ENCODE measurements around the gene CAMK4. TPM values are rescaled to one million over a fixed set of nuclear protein-coding genes. Genes with fewer than 3 reads are reported as not detected.

The CAMK4 gene
- total RNA-seq, result 4.7 TPM

DNA sequence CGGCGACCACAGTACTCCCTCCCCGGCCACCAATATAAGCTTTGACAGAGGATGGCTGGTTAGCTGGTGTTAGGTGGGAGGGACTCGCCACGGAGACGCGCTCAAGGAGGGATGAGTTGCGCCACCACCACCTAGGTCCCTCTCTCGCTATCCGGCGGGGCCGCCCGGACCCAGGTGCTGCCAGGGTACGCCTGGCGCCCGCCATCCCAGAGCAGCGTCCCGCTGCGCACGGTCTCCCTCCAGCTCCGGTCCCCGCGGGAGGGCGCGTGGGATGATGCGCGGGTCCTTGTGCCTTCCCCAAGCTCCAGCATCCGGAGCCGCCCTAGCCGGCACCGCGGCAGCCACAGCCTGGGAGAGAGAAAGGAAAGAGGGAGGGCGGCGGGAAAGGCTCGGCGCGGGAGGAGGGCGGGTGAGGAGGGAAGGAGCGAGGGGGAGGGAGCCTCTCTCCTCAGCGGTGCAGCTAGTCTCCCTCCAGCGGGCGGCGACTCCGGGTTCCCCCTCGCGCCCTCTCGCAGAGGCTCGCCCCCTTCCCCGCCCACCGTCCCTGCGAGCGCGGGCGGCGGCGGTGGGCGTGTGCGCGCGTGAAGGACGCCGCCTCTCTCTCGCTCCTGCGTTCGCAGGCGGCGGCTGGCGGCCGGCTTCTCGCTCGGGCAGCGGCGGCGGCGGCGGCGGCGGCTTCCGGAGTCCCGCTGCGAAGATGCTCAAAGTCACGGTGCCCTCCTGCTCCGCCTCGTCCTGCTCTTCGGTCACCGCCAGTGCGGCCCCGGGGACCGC lies at the start of gene CAMK4:
TSS of gene CAMK4 (plus strand) at position 598 of the 774 bp plus-strand sequence. CDS start at position 698, 100 bp downstream.
- H3K27ac ChIP-seq (ENCODE audit: low read depth, low read length), result no peak within 1 kb of the TSS
- H3K9ac ChIP-seq (ENCODE audit: low read depth in 1 of 3, low read length in 3 of 3), result peak within 1 kb of the TSS in 2 of 3 donors; percentile 36 to 40

DNA sequence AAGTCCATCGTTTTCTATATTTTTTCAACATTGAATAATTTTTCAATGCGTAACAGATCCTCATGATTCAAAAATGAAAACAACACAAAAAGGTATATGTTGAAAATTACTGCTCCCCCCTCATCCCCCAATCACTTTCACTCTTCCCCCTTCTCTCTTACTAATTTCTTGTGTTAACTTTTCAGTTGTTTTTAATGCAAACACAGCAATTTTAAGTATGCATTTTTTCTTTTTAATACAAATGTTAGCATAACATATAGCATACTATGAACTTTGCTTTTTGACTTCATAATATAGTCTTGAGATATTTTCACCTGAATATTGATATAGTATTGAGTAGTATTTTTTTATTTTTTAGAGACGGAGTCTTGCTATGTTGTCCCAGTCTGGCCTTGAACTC lies 41.1 kb upstream of the CAMK4 start:
- Histone ChIP-seq H3K27me3 (ENCODE audit: control insufficient read depth in 3 of 3, insufficient read depth in 3 of 3, low read length in 3 of 3) (no peaks in the 10 kb centered on the region), H3K36me3 (ENCODE audit: control insufficient read depth in 3 of 3, insufficient read depth in 3 of 3, low read length in 3 of 3) (no peaks in the 10 kb centered on the region), H3K4me3 (ENCODE audit: low read length in 3 of 3) (no peak overlapping the region), H3K9me3 (ENCODE audit: control insufficient read depth in 3 of 3, low read length in 3 of 3) (no peaks in the 10 kb centered on the region), H3K4me1 (ENCODE audit: control insufficient read depth in 3 of 3, insufficient read depth in 3 of 3, low read length in 3 of 3) (no peaks in the 10 kb centered on the region), H3K27ac (ENCODE audit: low read depth, low read length) (no peak overlapping the region), H3K9ac (ENCODE audit: low read depth in 1 of 3, low read length in 3 of 3) (no peak overlapping the region)

More for the DNA sequence above, at the start of gene CAMK4:
- Histone ChIP-seq H3K36me3 (ENCODE audit: control insufficient read depth in 3 of 3, insufficient read depth in 3 of 3, low read length in 3 of 3) (no peaks in the 10 kb centered on the region), H3K27me3 (ENCODE audit: control insufficient read depth in 3 of 3, insufficient read depth in 3 of 3, low read length in 3 of 3) (peaks cover 24 to 35% (median 28%) of the 10 kb centered on the region in 3 donors), H3K4me3 (ENCODE audit: low read length in 3 of 3) (peak within 1 kb of the TSS; percentile 44 to 65 (median 50)), H3K4me1 (ENCODE audit: control insufficient read depth in 3 of 3, insufficient read depth in 3 of 3, low read length in 3 of 3) (peaks cover 0 to 8% (median 7%) of the 10 kb centered on the region in 3 donors), H3K9me3 (ENCODE audit: control insufficient read depth in 3 of 3, low read length in 3 of 3) (peaks cover 0 to 1% (median 0%) of the 10 kb centered on the region in 3 donors)

DNA sequence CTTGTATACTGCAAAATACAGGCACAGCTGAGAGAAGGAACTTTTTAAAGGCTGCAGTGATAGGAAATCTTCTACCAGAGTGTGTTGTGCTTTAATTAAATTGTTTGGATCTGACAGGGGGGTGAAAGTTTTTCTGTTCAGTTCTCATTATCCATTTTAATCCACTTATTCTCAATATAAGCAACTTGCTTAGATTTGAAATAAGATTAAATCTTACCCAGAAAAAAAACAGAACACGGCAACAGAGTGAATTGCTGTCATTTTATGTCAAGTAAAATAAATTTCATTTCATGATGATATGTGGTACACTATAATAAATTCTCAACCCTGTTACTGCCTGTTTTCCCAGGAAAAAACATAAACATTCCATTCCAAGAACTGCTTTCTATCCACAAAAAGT lies 37.1 kb upstream of the CAMK4 start:
- H3K9ac ChIP-seq (ENCODE audit: low read depth in 1 of 3, low read length in 3 of 3), result no peak overlapping the region

DNA sequence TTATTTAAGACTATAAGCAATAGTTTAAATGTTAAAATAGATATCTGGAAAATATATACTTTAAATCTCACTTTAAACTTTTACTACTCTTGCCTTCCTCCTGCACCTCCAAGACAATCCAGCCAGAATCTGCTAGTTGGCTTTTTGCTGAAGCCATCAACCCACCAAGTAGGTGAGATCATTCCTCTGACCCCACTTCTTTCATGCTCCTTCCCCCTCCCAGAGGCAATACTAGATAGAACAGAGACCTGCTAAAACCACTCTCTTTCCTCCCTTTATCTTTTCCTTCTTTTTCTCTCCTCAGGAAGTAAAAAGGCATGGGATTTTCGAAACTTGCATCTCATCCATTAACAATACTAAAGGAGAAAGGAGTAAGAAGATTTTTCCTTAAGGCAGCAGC lies 30.1 kb upstream of the CAMK4 start:
- Histone ChIP-seq H3K27me3 (ENCODE audit: control insufficient read depth in 3 of 3, insufficient read depth in 3 of 3, low read length in 3 of 3) (no peaks in the 10 kb centered on the region), H3K36me3 (ENCODE audit: control insufficient read depth in 3 of 3, insufficient read depth in 3 of 3, low read length in 3 of 3) (no peaks in the 10 kb centered on the region), H3K4me1 (ENCODE audit: control insufficient read depth in 3 of 3, insufficient read depth in 3 of 3, low read length in 3 of 3) (no peaks in the 10 kb centered on the region), H3K9ac (ENCODE audit: low read depth in 1 of 3, low read length in 3 of 3) (no peak overlapping the region), H3K27ac (ENCODE audit: low read depth, low read length) (no peak overlapping the region), H3K9me3 (ENCODE audit: control insufficient read depth in 3 of 3, low read length in 3 of 3) (no peaks in the 10 kb centered on the region), H3K4me3 (ENCODE audit: low read length in 3 of 3) (no peak overlapping the region)

More for the DNA sequence above, 37.1 kb upstream of the CAMK4 start:
- Histone ChIP-seq H3K4me1 (ENCODE audit: control insufficient read depth in 3 of 3, insufficient read depth in 3 of 3, low read length in 3 of 3) (no peaks in the 10 kb centered on the region), H3K9me3 (ENCODE audit: control insufficient read depth in 3 of 3, low read length in 3 of 3) (no peaks in the 10 kb centered on the region), H3K4me3 (ENCODE audit: low read length in 3 of 3) (no peak overlapping the region), H3K27ac (ENCODE audit: low read depth, low read length) (no peak overlapping the region), H3K36me3 (ENCODE audit: control insufficient read depth in 3 of 3, insufficient read depth in 3 of 3, low read length in 3 of 3) (no peaks in the 10 kb centered on the region), H3K27me3 (ENCODE audit: control insufficient read depth in 3 of 3, insufficient read depth in 3 of 3, low read length in 3 of 3) (no peaks in the 10 kb centered on the region)

DNA sequence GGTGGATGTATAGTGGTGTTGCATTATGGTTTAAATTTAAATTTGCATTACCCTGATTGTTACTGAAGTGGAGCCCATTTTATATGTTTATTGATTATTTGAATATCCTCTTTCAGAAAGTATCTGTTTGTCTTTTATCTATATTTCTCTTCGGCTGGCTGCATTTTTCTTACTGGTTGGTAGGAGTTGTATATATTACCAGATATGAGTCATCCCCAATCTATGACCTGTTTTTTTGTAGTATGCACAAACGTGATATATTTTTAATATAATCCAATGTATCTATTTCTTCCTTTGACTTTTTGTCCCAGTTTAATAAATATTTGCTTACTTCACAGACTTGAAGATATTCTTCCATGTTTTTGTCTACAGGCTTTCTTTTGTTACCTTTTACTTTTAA lies 29.3 kb upstream of the CAMK4 start:
- Histone ChIP-seq H3K36me3 (ENCODE audit: control insufficient read depth in 3 of 3, insufficient read depth in 3 of 3, low read length in 3 of 3) (no peaks in the 10 kb centered on the region), H3K9me3 (ENCODE audit: control insufficient read depth in 3 of 3, low read length in 3 of 3) (no peaks in the 10 kb centered on the region), H3K9ac (ENCODE audit: low read depth in 1 of 3, low read length in 3 of 3) (no peak overlapping the region), H3K27ac (ENCODE audit: low read depth, low read length) (no peak overlapping the region), H3K4me3 (ENCODE audit: low read length in 3 of 3) (no peak overlapping the region), H3K27me3 (ENCODE audit: control insufficient read depth in 3 of 3, insufficient read depth in 3 of 3, low read length in 3 of 3) (no peaks in the 10 kb centered on the region), H3K4me1 (ENCODE audit: control insufficient read depth in 3 of 3, insufficient read depth in 3 of 3, low read length in 3 of 3) (no peaks in the 10 kb centered on the region)

DNA sequence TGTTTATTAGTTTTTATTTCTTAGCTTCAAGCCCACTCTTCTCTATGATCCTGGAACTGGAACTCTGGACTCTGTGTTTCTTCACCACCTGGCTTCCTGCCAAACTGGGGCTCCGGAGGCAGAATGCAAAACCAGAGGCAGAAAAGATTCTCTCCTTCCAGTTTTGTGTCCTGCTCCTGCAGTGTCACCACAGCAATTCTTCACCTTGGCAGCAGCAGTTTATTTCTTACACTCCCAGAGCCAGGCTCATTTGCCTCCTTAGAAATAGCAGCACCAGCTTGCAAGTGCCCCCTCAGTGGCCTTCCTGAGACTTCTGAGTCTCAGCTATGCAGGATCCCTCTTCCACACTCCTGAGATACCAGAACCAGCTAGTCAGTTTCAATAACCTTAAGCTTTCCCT lies 26.7 kb upstream of the CAMK4 start:
- no peaks in the 10 kb centered on the region for H3K9me3 ChIP-seq (ENCODE audit: control insufficient read depth in 3 of 3, low read length in 3 of 3)
- H3K9ac ChIP-seq (ENCODE audit: low read depth in 1 of 3, low read length in 3 of 3), result no peak overlapping the region
- H3K4me3 ChIP-seq (ENCODE audit: low read length in 3 of 3), result no peak overlapping the region
- no peak overlapping the region for H3K27ac ChIP-seq (ENCODE audit: low read depth, low read length)
- H3K36me3 ChIP-seq (ENCODE audit: control insufficient read depth in 3 of 3, insufficient read depth in 3 of 3, low read length in 3 of 3), result no peaks in the 10 kb centered on the region
- no peaks in the 10 kb centered on the region for H3K27me3 ChIP-seq (ENCODE audit: control insufficient read depth in 3 of 3, insufficient read depth in 3 of 3, low read length in 3 of 3)
- no peaks in the 10 kb centered on the region for H3K4me1 ChIP-seq (ENCODE audit: control insufficient read depth in 3 of 3, insufficient read depth in 3 of 3, low read length in 3 of 3)

DNA sequence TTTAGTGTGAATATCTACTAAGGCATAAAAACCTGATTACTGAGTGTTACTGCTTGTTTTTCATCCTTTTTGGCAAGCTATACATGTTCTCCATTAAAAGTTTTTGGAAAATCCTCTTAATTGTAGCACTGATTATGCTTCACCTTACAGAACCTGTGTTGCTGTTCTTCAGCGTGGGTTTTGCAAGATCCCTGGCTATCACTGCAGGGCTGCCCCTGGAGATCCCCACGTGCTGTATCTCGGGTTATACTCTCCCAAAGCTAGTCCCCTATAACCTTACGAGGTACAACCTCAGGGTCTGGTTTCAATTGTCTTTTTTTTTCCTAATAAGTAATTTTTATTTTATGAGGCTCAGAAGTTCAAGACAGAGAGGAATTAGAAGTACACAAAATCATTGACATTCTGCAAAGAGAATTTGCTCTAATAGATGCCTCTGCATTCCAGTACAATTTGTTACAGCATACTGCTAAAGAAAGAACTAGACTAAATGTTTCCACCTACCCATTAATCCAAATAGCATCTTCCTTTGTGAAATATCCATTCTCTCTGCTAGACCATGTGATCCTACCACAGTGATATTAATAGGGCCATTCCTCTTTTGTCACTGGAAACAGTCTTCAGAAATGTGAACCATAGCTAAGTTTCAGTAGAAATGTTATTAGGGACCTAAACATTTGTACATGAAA lies 25.8 kb upstream of the CAMK4 start:
- Histone ChIP-seq H3K36me3 (ENCODE audit: control insufficient read depth in 3 of 3, insufficient read depth in 3 of 3, low read length in 3 of 3) (no peaks in the 10 kb centered on the region), H3K4me1 (ENCODE audit: control insufficient read depth in 3 of 3, insufficient read depth in 3 of 3, low read length in 3 of 3) (no peaks in the 10 kb centered on the region), H3K9ac (ENCODE audit: low read depth in 1 of 3, low read length in 3 of 3) (no peak overlapping the region), H3K27me3 (ENCODE audit: control insufficient read depth in 3 of 3, insufficient read depth in 3 of 3, low read length in 3 of 3) (no peaks in the 10 kb centered on the region), H3K9me3 (ENCODE audit: control insufficient read depth in 3 of 3, low read length in 3 of 3) (no peaks in the 10 kb centered on the region), H3K4me3 (ENCODE audit: low read length in 3 of 3) (no peak overlapping the region), H3K27ac (ENCODE audit: low read depth, low read length) (no peak overlapping the region)

DNA sequence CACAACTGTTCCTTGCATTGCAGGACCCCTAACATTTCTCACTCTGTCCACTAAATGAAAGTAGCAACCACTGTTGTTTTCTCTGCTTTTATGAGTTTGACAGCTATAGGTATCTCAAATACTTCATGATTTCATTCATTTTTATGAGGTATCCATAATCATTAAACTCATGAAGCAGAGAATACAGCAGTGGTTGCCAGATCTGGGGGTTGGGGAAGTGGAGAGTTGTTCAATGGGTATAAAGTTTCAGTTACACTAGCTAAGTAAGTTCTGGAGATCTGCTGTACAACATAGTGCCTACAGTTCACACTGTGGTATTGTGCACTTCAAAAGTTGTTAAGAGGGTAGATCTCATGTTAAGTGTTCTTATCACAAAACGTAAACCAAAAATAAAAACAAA lies 23.4 kb upstream of the CAMK4 start:
- Histone ChIP-seq H3K9me3 (ENCODE audit: control insufficient read depth in 3 of 3, low read length in 3 of 3) (no peaks in the 10 kb centered on the region), H3K4me1 (ENCODE audit: control insufficient read depth in 3 of 3, insufficient read depth in 3 of 3, low read length in 3 of 3) (no peaks in the 10 kb centered on the region), H3K27me3 (ENCODE audit: control insufficient read depth in 3 of 3, insufficient read depth in 3 of 3, low read length in 3 of 3) (no peaks in the 10 kb centered on the region), H3K27ac (ENCODE audit: low read depth, low read length) (no peak overlapping the region), H3K4me3 (ENCODE audit: low read length in 3 of 3) (no peak overlapping the region), H3K36me3 (ENCODE audit: control insufficient read depth in 3 of 3, insufficient read depth in 3 of 3, low read length in 3 of 3) (no peaks in the 10 kb centered on the region), H3K9ac (ENCODE audit: low read depth in 1 of 3, low read length in 3 of 3) (no peak overlapping the region)

DNA sequence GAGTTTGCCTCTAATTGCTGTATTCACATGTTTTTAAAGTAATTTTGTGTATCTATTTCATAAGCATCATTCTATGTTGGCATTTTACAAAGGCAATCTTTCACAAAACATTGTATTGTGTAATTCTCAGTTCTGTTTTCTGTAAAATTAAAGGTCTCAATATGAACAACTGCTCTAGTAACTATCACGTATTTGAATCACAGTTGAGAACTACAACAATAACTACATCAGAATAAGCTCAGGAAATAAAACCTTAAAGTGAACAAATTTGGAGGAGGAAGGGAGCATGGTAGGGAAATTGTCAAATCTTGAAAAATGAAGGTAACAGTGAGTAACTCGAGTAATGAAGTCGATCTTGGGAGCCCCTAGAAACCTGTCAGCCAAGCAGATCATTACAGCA lies 22.5 kb upstream of the CAMK4 start:
- Histone ChIP-seq H3K36me3 (ENCODE audit: control insufficient read depth in 3 of 3, insufficient read depth in 3 of 3, low read length in 3 of 3) (no peaks in the 10 kb centered on the region), H3K27ac (ENCODE audit: low read depth, low read length) (no peak overlapping the region), H3K9me3 (ENCODE audit: control insufficient read depth in 3 of 3, low read length in 3 of 3) (no peaks in the 10 kb centered on the region), H3K4me3 (ENCODE audit: low read length in 3 of 3) (no peak overlapping the region), H3K9ac (ENCODE audit: low read depth in 1 of 3, low read length in 3 of 3) (no peak overlapping the region), H3K27me3 (ENCODE audit: control insufficient read depth in 3 of 3, insufficient read depth in 3 of 3, low read length in 3 of 3) (no peaks in the 10 kb centered on the region), H3K4me1 (ENCODE audit: control insufficient read depth in 3 of 3, insufficient read depth in 3 of 3, low read length in 3 of 3) (no peaks in the 10 kb centered on the region)

DNA sequence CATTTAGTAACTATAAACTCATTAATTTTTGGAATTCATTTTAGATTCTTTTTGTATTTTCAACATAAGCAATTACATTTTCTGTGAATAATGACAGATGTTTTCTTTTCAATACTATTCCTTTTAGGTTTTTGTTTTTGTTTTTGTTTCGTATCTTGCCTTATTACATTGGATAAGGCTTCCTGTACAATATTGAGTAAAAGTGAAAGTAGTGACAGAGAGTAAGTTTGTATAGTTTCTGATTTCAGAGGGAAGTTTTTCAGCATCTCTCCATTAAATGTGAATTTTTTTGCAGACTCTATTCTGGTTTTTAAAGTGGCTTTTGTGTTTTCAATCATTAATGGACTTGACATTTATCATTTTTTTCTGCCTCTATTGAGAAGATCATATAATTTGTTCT lies 12.8 kb upstream of the CAMK4 start:
- Histone ChIP-seq H3K9ac (ENCODE audit: low read depth in 1 of 3, low read length in 3 of 3) (no peak overlapping the region), H3K27ac (ENCODE audit: low read depth, low read length) (no peak overlapping the region), H3K4me1 (ENCODE audit: control insufficient read depth in 3 of 3, insufficient read depth in 3 of 3, low read length in 3 of 3) (no peaks in the 10 kb centered on the region), H3K36me3 (ENCODE audit: control insufficient read depth in 3 of 3, insufficient read depth in 3 of 3, low read length in 3 of 3) (no peaks in the 10 kb centered on the region), H3K9me3 (ENCODE audit: control insufficient read depth in 3 of 3, low read length in 3 of 3) (no peaks in the 10 kb centered on the region), H3K27me3 (ENCODE audit: control insufficient read depth in 3 of 3, insufficient read depth in 3 of 3, low read length in 3 of 3) (no peaks in the 10 kb centered on the region), H3K4me3 (ENCODE audit: low read length in 3 of 3) (no peak overlapping the region)

Data from skeletal muscle tissue (tissue), 4 donors.